HL-60/S4 treated with phorbol 12-myristate 13-acetate at 8.2 ng/mL for 4 days and 3 days (cell line): ENCODE measurements around the gene TJAP1.
"Not testable (repeated sequence)": the region's sequence is repeated elsewhere in the genome, so short reads cannot be mapped to it uniquely, and the experiment has no call there.

Experiments used
- in situ Hi-C: fragments of 300-500 bp; cut with MboI; formaldehyde crosslinking; loops from 2 replicates; pipeline ENCODE4 v1.15.0; 2022; ENCODE audit warnings: low sequenced_read_pairs

TJAP1 gene

DNA sequence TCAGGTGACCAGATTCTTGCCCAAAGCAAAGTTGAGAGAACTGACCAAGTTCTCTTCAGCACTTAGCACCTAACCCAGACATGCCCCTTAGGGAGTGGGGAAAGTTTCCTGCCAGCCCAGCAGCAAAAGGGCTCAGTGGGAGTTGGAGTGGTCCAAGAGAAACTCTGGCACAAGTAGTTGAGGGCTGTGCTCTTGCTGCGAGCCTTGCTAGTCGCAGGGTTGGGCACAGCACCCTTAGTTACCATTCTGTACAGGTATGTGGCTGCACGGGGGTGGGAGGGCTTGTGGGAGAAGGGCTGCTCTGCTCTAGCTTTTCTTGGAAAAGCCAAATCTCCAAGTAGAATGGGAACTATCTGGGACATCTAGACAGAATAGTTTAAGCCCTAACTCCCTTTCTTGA is 45.9 kb downstream of the TJAP1 start:
- in situ Hi-C loops: no loop called here

DNA sequence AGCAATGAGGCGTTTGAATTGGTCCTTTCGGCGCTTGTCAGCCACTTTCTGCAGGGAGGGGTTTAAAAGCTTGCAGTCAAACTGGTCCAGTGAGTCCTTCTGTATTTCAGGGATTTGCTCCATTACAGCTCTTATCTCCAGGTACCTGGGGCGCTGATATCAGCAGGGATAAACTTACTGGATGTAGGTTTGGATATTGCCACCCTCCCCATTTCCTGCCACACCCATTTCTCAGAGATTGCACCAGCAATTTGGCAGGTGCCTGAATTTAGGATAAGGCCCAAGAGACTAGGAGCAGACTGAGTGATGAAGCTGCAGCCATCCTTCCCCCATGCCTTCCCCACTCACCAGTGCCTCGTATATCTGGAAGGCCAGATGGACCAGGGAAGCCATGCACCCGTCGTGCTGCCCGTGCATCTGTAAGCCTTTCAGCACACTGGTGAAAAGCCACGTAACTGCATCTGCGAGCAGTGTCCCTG is 47.2 kb downstream of the TJAP1 start:
- in situ Hi-C loops: no loop called here

DNA sequence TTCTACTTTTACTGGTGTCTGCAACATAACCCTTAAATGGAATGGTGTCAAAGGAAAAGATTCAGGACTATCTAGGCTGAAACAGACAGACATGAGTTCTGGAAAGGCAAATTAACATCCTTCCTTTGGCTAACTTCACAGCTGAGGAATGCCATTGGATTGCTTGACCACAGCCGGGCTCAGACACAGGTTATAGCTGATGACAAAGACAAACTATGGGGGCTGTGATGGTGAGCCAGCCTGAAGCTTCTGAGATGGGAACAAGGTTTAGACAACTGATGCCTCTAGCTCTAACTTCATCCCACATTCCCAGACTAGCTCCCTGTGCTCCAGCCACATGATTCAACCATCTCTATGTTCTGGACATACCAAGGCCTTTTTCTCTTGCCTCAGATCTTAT is 54.8 kb downstream of the TJAP1 start:
- in situ Hi-C loops: no loop called here

DNA sequence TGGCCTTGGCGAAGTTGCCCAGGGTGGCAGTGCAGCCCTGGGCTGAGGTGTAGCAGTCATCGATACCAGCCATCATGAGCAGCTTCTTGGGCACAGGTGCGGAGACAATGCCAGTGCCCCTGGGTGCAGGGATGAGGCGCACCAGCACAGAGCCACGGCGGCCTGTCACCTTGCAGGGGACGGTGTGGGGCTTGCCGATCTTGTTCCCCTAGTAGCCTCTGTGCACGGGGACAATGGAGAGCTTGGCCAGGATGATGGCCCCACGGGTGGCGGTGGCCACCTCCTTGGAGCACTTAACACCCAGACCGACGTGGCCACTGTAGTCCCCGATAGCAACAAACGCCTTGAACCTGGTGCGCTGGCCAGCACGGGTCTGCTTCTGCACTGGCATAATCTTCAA is 61.6 kb downstream of the TJAP1 start:
- in situ Hi-C loops: not testable (repeated sequence)

DNA sequence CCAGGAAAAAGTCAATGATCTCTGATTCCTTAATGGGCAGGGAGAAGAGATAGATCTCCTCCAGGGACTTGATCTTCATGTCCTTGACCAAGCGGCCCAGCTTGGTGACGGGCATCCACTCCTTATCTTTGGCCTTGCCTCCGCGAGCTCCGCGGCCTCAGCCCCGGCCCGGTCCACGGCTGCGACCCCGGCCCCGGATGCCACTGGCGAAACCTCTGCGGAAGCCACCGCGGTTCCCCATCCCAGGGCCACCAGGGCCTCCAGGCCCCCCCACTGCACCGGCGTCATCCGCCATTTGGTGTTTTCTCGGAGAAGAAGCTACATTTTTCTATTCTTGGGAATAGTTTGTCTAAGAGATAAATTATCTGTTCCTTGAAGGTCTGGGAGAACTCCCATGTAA is 62.0 kb downstream of the TJAP1 start:
- in situ Hi-C loops: not testable (repeated sequence)

DNA sequence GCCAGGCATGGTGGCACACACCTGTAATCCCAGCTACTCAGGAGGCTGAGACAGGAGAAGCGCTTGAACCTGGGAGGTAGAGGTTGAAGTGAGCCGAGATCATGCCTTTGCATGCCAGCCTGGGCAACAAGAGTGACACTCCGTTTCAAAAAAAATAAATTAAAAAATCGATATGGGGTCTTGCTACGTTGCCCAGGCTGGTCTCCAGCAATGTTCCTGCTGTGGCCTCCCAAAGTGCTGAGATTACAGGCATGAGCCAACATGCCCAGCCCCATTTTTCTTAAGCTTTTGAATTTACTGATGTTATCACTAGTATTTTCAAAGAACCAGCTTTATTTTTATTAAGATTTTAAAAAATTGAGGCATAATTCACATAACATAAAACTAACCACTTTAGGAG is 63.1 kb downstream of the TJAP1 start:
- in situ Hi-C loops: no loop called here

DNA sequence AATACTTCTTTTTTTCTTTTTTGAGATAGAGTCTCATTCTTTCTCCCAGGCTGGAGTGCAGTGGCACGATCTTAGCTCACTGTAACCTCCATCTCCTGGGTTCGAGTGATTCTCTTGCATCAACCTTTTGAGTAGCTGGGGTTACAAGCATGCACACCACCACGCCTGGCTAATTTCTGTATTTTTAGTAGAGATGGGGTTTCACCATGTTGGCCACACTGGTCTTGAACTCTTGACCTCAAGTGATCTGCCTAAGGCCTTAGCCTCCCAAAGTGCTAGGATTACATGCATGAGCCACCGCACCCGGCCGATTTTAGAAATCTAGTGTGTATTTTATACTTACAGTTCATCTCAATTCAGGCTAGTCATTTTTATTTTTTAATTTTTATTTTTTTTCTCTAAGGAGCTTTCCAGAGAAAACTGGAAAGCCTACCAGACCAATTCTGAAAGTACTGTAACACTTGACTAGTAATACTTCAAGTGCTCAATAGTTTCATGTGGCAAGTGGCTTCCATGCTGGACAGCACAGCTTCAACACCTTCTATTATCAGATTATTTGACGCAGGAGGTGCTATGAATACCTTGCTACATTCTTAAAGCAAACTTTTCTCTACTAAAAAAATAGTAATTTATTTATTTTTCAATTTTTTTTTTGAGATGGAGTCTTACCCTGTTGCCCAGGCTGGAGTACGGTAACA is 64.6 kb downstream of the TJAP1 start:
- in situ Hi-C loops: no loop called here

DNA sequence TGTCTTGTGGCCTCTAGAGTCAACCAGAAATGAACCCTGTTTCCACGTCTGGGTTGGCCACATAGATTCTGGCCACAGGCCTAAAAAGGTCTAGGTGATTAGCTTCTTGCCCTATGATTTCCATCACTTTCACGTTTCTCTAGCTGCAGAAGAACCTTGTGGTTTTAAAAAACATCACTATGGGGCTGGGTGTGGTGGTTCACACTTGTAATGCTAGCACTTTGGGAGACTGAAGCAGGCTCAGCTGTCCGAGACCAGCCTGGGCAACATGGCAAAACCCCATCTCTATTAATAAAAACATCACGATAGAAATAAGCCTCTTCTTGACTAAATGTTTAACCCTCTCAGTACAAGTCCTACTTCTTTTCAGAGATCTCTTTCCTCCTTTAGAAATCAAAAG is 67.1 kb downstream of the TJAP1 start:
- in situ Hi-C loops: no loop called here

DNA sequence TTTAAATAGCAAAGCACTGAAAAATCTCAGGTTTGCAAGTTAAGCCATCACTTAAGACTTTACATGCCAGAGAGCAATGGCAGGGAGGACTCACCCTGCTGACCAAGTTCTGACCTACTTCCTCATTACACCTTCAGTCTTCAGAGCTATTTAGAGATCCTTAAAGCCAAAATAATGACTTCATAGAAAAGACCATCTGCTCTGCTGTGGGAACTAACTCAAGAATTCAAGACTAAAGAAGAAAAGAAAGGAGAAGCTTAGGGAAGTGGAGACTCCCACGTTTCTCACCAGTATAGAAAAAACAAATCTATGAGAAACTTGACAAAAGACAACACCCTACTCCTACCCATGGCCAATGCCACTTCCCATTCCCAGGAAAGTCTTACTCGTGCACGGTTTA is 69.9 kb downstream of the TJAP1 start:
- in situ Hi-C loops: no loop called here
